ENCODE results near the gene ATP5F1A. TPM values are rescaled to one million over a fixed set of nuclear protein-coding genes. Genes with fewer than 3 reads are reported as not detected.

Gene ATP5F1A
- total and polyA plus RNA-seq, 2 of the 4 experiments (the other 2 are of a cell fraction), result 543 to 1,085 TPM

GRCh38 chr18:46072376-46072867 lies 25.7 kb downstream of the ATP5F1A start:
- Histone ChIP-seq H2AK9ac (replicated peaks; ENCODE audit: low read depth, low read length, poor library complexity) (peak overlapping the region; percentile 92), H3K9me1 (ENCODE audit: insufficient read depth, low read length) (peaks cover 6% of the 10 kb centered on the region), H3K56ac (ENCODE audit: extremely low read depth, insufficient read depth, low read length) (no peak overlapping the region), H2BK15ac (ENCODE audit: low read depth, low read length) (no peak overlapping the region), H4K91ac (ENCODE audit: insufficient read depth, low read depth, low read length) (no peak overlapping the region), H2AK5ac (ENCODE audit: low read depth, low read length) (no peak overlapping the region), H2BK120ac (ENCODE audit: low read depth, low read length) (no peak overlapping the region), H3K9ac (ENCODE audit: low read depth, low read length) (peak overlapping the region; percentile 39), H3K4me1 (ENCODE audit: control insufficient read depth, insufficient read depth, low read length) (peaks cover 18% of the 10 kb centered on the region), H3K4me3 (ENCODE audit: insufficient read depth, low read depth, low read length) (peak overlapping the region; percentile 79), H2AFZ (replicated peaks; ENCODE audit: low read length, poor library complexity) (peak overlapping the region; percentile 95), H3K79me1 (ENCODE audit: low read depth in 1 of 2, low read length in 2 of 2) (peaks cover 10 to 42% of the 10 kb centered on the region in 2 experiments; a peak in 3 of 4 replicates), H3K27me3 (ENCODE audit: control insufficient read depth, insufficient read depth, low read length) (no peaks in the 10 kb centered on the region), H4K5ac (ENCODE audit: low read depth, low read length) (no peak overlapping the region), H4K20me1 (ENCODE audit: insufficient read depth, low read length) (no peaks in the 10 kb centered on the region; the same call in 1 of the 2 replicates), H3K9me3 (ENCODE audit: control insufficient read depth, insufficient read depth, low read length) (no peaks in the 10 kb centered on the region), H3K4me2 (ENCODE audit: low read depth, low read length) (peak overlapping the region; percentile 89), H3K14ac (replicated peaks; ENCODE audit: low read depth, low read length) (0 out of 2 replicates have a peak overlapping the region, but pooled peaks have one; percentile 2), H3K18ac (ENCODE audit: low read depth, low read length) (0 out of 2 replicates have a peak overlapping the region, but pooled peaks have one; percentile 4), H4K8ac (ENCODE audit: low read depth in 2 of 2, low read length in 2 of 2) (peak overlapping the region in 1 of 2 experiments; percentile 13; a peak in 1 of 4 replicates), H3K27ac (ENCODE audit: insufficient read depth, low read length) (no peak overlapping the region; the same call in 1 of the 2 replicates), H3K4ac (ENCODE audit: low read depth, low read length) (no peak overlapping the region), H2BK20ac (ENCODE audit: low read depth, low read length) (no peak overlapping the region), H2BK5ac (ENCODE audit: low read depth, low read length, poor library complexity, severe bottlenecking) (no peak overlapping the region), H3K23ac (ENCODE audit: low read depth, low read length) (no peak overlapping the region), H3K36me3 (ENCODE audit: control insufficient read depth, insufficient read depth, low read length) (no peaks in the 10 kb centered on the region)
- intact Hi-C loops (cut with micrococcal nuclease) (loop anchor here (2.0 to 5.0 kb wide), 2 partner anchors 98 to 145 kb away; no protein-coding TSS in a partner anchor), dilution Hi-C loops (cut with HindIII; ENCODE audit: low sequenced_read_pairs, unreplicated experiment) (no loop called here), in situ Hi-C loops (cut with MboI; ENCODE audit: low sequenced_read_pairs) (loop anchor here (5.0 to 10.0 kb wide), 2 partner anchors 95 to 408 kb away; no protein-coding TSS in a partner anchor)
- ChIA-PET POLR2A (ENCODE audit: unreplicated experiment) (no interaction called here), CTCF (interaction anchor here (0.9 kb wide), 1 partner anchor 405 kb away, joined by 3 read pairs; no protein-coding TSS in a partner anchor)
- no peak for TF ChIP-seq CTCF (conservative IDR thresholded peaks at IDR 0.05; ENCODE audit: low read depth, low read length)
- DNase-seq (no peak), ATAC-seq (ENCODE audit: low read depth) (peak; percentile 1)
- WGBS, 2 experiments (ENCODE audit: extremely low coverage in 2 of 2, insufficient read length in 1 of 2), result 1% methylated on average over 15 of the region's 25 CpGs; no CpG with 5 or more reads in 1 of the 2 experiments
- no TSS peak for BruUV-seq (replicated peaks)

All from IMR-90 (cell line).